HG03565 (cell line): ENCODE data around the gene HELLS.
"Not testable (repeated sequence)": the region's sequence is repeated elsewhere in the genome, so short reads cannot be mapped to it uniquely, and the experiment has no call there.

Source experiments
- ATAC-seq: cut with Tn5 transposase; IDR thresholded peaks from one replicate; pipeline ENCODE4 v1.9.1; 2021; ENCODE audit warnings: mild to moderate bottlenecking, moderate library complexity; ENCODE audit not compliant: unreplicated experiment

The HELLS gene

GRCh38 chr10:94545391-94546048, at the start of gene HELLS:
TSS of gene HELLS (plus strand) at chr10:94545788. CDS start at chr10:94545922, 134 bp downstream.
- peak; percentile 59 for ATAC-seq

- ATAC-seq = peak; percentile 77
These were observed 49.6 kb upstream of the HELLS start for GRCh38 chr10:94496010-94496409.

- no peak for ATAC-seq
These were observed 48.9 kb upstream of the HELLS start for GRCh38 chr10:94496646-94497045.

GRCh38 chr10:94500063-94500462, 45.5 kb upstream of the HELLS start:
- no peak for ATAC-seq

- no peak for ATAC-seq
These were observed 24.0 kb upstream of the HELLS start for GRCh38 chr10:94521276-94522250.

- ATAC-seq = no peak
These were observed 21.4 kb upstream of the HELLS start for GRCh38 chr10:94524146-94524545.

- no peak for ATAC-seq
These were observed 20.9 kb upstream of the HELLS start for GRCh38 chr10:94524711-94525110.

- not testable (repeated sequence) for ATAC-seq
These were observed 14.0 kb upstream of the HELLS start for GRCh38 chr10:94531550-94531949.

- ATAC-seq = no peak
These were observed 12.6 kb upstream of the HELLS start for GRCh38 chr10:94533027-94533426.

- not testable (repeated sequence) for ATAC-seq
These were observed 3.3 kb upstream of the HELLS start for GRCh38 chr10:94542282-94542681.

GRCh38 chr10:94546049-94546900, 687 bp downstream of the HELLS start:
- ATAC-seq = peak; percentile 3

- ATAC-seq = no peak
These were observed 1.3 kb downstream of the HELLS start for GRCh38 chr10:94546901-94547185.

- ATAC-seq = no peak
These were observed 3.6 kb downstream of the HELLS start for GRCh38 chr10:94549221-94549620.

GRCh38 chr10:94567714-94568307, 22.2 kb downstream of the HELLS start:
- ATAC-seq = not testable (repeated sequence)

GRCh38 chr10:94571081-94571480, 25.5 kb downstream of the HELLS start:
- ATAC-seq = no peak

GRCh38 chr10:94571528-94571927, 25.9 kb downstream of the HELLS start:
- no peak for ATAC-seq

- no peak for ATAC-seq
These were observed 33.2 kb downstream of the HELLS start for GRCh38 chr10:94578790-94579189.

GRCh38 chr10:94583124-94583523, 37.5 kb downstream of the HELLS start:
- no peak for ATAC-seq

GRCh38 chr10:94591461-94592205, 46.0 kb downstream of the HELLS start:
- peak; percentile 92 for ATAC-seq
